ENCODE results near the gene ZNF765. TPM values are rescaled to one million over a fixed set of nuclear protein-coding genes. Genes with fewer than 3 reads are reported as not detected.

Gene ZNF765
- polyA plus RNA-seq, 1 donor from 2014 or later = 8.7 TPM

- H3K27ac ChIP-seq (ENCODE audit: low read length) = no peak overlapping the region
- H3F3A ChIP-seq (ENCODE audit: insufficient read depth, low read length, poor library complexity, severe bottlenecking) = no peaks in the 10 kb centered on the region
- H3K9me2 ChIP-seq (ENCODE audit: insufficient read depth, low read length) = no peaks in the 10 kb centered on the region
- H2AFZ ChIP-seq (ENCODE audit: low read depth, low read length) = no peak overlapping the region
- no peak overlapping the region for H3K4me3 ChIP-seq (ENCODE audit: low read length)
- no peak overlapping the region for H3K4me2 ChIP-seq (ENCODE audit: low read length)
- no peak overlapping the region for H3K9ac ChIP-seq (ENCODE audit: low read length)
- H3K79me2 ChIP-seq (replicated peaks; ENCODE audit: insufficient read depth, low read length) = no peaks in the 10 kb centered on the region
- no peaks in the 10 kb centered on the region for H4K20me1 ChIP-seq (ENCODE audit: insufficient read depth)
- no peaks in the 10 kb centered on the region for H3K9me3 ChIP-seq (ENCODE audit: low read length)
- no peaks in the 10 kb centered on the region for H3K27me3 ChIP-seq (ENCODE audit: insufficient read depth, low read depth, low read length)
- TF ChIP-seq, protein P1, sequence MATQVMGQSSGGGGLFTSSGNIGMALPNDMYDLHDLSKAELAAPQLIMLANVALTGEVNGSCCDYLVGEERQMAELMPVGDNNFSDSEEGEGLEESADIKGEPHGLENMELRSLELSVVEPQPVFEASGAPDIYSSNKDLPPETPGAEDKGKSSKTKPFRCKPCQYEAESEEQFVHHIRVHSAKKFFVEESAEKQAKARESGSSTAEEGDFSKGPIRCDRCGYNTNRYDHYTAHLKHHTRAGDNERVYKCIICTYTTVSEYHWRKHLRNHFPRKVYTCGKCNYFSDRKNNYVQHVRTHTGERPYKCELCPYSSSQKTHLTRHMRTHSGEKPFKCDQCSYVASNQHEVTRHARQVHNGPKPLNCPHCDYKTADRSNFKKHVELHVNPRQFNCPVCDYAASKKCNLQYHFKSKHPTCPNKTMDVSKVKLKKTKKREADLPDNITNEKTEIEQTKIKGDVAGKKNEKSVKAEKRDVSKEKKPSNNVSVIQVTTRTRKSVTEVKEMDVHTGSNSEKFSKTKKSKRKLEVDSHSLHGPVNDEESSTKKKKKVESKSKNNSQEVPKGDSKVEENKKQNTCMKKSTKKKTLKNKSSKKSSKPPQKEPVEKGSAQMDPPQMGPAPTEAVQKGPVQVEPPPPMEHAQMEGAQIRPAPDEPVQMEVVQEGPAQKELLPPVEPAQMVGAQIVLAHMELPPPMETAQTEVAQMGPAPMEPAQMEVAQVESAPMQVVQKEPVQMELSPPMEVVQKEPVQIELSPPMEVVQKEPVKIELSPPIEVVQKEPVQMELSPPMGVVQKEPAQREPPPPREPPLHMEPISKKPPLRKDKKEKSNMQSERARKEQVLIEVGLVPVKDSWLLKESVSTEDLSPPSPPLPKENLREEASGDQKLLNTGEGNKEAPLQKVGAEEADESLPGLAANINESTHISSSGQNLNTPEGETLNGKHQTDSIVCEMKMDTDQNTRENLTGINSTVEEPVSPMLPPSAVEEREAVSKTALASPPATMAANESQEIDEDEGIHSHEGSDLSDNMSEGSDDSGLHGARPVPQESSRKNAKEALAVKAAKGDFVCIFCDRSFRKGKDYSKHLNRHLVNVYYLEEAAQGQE (IDR thresholded peaks at IDR 0.05; ENCODE audit: borderline replicate concordance) = no peak
- no peak for TF ChIP-seq POLR2AphosphoS5 (IDR thresholded peaks at IDR 0.05)
- no peak for TF ChIP-seq MXI1 (conservative IDR thresholded peaks at IDR 0.05; ENCODE audit: poor library complexity, severe bottlenecking)
- TF ChIP-seq EZH2 (IDR thresholded peaks at IDR 0.05; ENCODE audit: borderline replicate concordance, insufficient read depth, low read length, poor library complexity, severe bottlenecking) = no peak
- no peak for TF ChIP-seq RAD21 (conservative IDR thresholded peaks at IDR 0.05)
- TF ChIP-seq SMC3 (conservative IDR thresholded peaks at IDR 0.05; ENCODE audit: poor library complexity) = no peak
- TF ChIP-seq, protein P2, sequence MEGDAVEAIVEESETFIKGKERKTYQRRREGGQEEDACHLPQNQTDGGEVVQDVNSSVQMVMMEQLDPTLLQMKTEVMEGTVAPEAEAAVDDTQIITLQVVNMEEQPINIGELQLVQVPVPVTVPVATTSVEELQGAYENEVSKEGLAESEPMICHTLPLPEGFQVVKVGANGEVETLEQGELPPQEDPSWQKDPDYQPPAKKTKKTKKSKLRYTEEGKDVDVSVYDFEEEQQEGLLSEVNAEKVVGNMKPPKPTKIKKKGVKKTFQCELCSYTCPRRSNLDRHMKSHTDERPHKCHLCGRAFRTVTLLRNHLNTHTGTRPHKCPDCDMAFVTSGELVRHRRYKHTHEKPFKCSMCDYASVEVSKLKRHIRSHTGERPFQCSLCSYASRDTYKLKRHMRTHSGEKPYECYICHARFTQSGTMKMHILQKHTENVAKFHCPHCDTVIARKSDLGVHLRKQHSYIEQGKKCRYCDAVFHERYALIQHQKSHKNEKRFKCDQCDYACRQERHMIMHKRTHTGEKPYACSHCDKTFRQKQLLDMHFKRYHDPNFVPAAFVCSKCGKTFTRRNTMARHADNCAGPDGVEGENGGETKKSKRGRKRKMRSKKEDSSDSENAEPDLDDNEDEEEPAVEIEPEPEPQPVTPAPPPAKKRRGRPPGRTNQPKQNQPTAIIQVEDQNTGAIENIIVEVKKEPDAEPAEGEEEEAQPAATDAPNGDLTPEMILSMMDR (IDR thresholded peaks at IDR 0.05; ENCODE audit: poor library complexity, severe bottlenecking) = no peak
- no peak for TF ChIP-seq EP300 (conservative IDR thresholded peaks at IDR 0.05; ENCODE audit: poor library complexity, severe bottlenecking)
- no peak for TF ChIP-seq TAF1 (IDR thresholded peaks at IDR 0.05; ENCODE audit: low read depth)
- H3K36me3 ChIP-seq (ENCODE audit: insufficient read depth, low read length) = no peaks in the 10 kb centered on the region
These were observed 5.4 kb upstream of the ZNF765 start for GRCh38 chr19:53389571-53389970.

DNA sequence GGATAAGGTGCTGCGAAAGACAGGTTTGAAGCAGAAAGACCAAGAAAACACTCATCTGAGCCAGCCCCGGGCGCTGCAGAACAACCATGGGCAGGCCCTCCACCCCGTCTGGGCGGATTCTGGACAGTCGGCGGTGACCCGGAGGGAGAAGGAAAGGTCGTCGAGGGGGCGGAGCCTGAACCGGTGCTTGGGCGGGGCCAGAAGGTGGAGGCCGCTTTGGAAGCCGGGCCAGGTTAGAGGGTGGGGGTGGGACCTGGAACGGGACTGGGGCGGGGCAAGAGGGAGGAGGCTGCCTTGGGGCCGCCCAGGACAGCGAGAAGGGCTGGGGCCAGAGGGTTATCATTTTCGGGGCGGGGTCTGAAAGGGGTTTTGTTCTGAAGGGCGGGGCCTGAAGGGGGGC is 5.0 kb upstream of the ZNF765 start:
- Histone ChIP-seq H3K9ac (ENCODE audit: low read length) (no peak overlapping the region), H3K9me3 (ENCODE audit: low read length) (no peaks in the 10 kb centered on the region), H3K36me3 (ENCODE audit: insufficient read depth, low read length) (no peaks in the 10 kb centered on the region), H3K4me3 (ENCODE audit: low read length) (no peak overlapping the region), H3K27ac (ENCODE audit: low read length) (no peak overlapping the region), H3K9me2 (ENCODE audit: insufficient read depth, low read length) (no peaks in the 10 kb centered on the region), H3F3A (ENCODE audit: insufficient read depth, low read length, poor library complexity, severe bottlenecking) (no peaks in the 10 kb centered on the region), H4K20me1 (ENCODE audit: insufficient read depth) (no peaks in the 10 kb centered on the region), H3K79me2 (replicated peaks; ENCODE audit: insufficient read depth, low read length) (no peaks in the 10 kb centered on the region), H3K27me3 (ENCODE audit: insufficient read depth, low read depth, low read length) (no peaks in the 10 kb centered on the region), H2AFZ (ENCODE audit: low read depth, low read length) (no peak overlapping the region), H3K4me2 (ENCODE audit: low read length) (no peak overlapping the region)
- TF ChIP-seq RAD21 (conservative IDR thresholded peaks at IDR 0.05) (no peak), TAF1 (IDR thresholded peaks at IDR 0.05; ENCODE audit: low read depth) (no peak), EP300 (conservative IDR thresholded peaks at IDR 0.05; ENCODE audit: poor library complexity, severe bottlenecking) (no peak), MXI1 (conservative IDR thresholded peaks at IDR 0.05; ENCODE audit: poor library complexity, severe bottlenecking) (no peak), SMC3 (conservative IDR thresholded peaks at IDR 0.05; ENCODE audit: poor library complexity) (no peak), EZH2 (IDR thresholded peaks at IDR 0.05; ENCODE audit: borderline replicate concordance, insufficient read depth, low read length, poor library complexity, severe bottlenecking) (no peak), POLR2AphosphoS5 (IDR thresholded peaks at IDR 0.05) (no peak)
- TF ChIP-seq, protein P1 (IDR thresholded peaks at IDR 0.05; ENCODE audit: borderline replicate concordance) = no peak
- TF ChIP-seq, protein P2 (IDR thresholded peaks at IDR 0.05; ENCODE audit: poor library complexity, severe bottlenecking) = no peak

Data from neural cell (in vitro differentiated cells).